ENCODE results near the gene RASAL2. TPM values are rescaled to one million over a fixed set of nuclear protein-coding genes. Genes with fewer than 3 reads are reported as not detected.
"Not testable (repeated sequence)": the region's sequence is repeated elsewhere in the genome, so short reads cannot be mapped to it uniquely, and the experiment has no call there.

RASAL2 gene
- total RNA-seq, 1 experiment from 2014 or later, result 32.4 TPM

DNA sequence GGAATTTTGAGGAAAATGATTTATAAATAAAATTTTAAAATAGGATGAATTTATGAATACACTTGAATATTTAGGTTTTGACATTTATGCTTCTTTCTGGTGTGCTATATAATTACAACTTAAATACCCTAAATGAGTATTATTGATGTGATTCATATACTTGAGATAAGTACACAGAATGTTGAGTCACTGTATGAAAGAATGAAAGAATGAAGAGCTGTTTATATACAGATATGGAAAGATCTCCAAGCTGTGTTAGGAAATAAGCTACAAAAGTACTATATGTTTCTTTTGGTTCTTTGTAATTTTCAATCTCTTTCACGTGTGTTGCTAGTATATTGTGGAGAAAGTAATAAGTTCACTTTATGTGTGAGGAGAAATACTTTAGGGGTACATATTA lies 147.2 kb downstream of the RASAL2 start:
- Mint-ChIP-seq H3K27me3 (ENCODE audit: unreplicated experiment) (no peaks in the 10 kb centered on the region), H3K4me1 (ENCODE audit: low read depth, unreplicated experiment) (peaks cover 46% of the 10 kb centered on the region), H3K4me3 (ENCODE audit: low read depth, unreplicated experiment) (no peak overlapping the region), H3K36me3 (ENCODE audit: insufficient read depth, unreplicated experiment) (peaks cover 9% of the 10 kb centered on the region), H3K27ac (ENCODE audit: unreplicated experiment) (peak overlapping the region; percentile 39), H3K9me3 (ENCODE audit: low read depth, unreplicated experiment) (peaks cover 2% of the 10 kb centered on the region)
- TF ChIP-seq, protein P1, sequence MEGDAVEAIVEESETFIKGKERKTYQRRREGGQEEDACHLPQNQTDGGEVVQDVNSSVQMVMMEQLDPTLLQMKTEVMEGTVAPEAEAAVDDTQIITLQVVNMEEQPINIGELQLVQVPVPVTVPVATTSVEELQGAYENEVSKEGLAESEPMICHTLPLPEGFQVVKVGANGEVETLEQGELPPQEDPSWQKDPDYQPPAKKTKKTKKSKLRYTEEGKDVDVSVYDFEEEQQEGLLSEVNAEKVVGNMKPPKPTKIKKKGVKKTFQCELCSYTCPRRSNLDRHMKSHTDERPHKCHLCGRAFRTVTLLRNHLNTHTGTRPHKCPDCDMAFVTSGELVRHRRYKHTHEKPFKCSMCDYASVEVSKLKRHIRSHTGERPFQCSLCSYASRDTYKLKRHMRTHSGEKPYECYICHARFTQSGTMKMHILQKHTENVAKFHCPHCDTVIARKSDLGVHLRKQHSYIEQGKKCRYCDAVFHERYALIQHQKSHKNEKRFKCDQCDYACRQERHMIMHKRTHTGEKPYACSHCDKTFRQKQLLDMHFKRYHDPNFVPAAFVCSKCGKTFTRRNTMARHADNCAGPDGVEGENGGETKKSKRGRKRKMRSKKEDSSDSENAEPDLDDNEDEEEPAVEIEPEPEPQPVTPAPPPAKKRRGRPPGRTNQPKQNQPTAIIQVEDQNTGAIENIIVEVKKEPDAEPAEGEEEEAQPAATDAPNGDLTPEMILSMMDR (IDR thresholded peaks at IDR 0.05; ENCODE audit: unreplicated experiment), result no peak
- intact Hi-C loops (cut with micrococcal nuclease; ENCODE audit: unreplicated experiment), result no loop called here
- no peak for DNase-seq
- BruUV-seq (replicated peaks), result no TSS peak
- CTCF ChIA-PET, result interaction anchor here (0.8 kb wide), 2 partner anchors 9 to 17 kb away, joined by 3 to 4 read pairs; no protein-coding TSS in a partner anchor

DNA sequence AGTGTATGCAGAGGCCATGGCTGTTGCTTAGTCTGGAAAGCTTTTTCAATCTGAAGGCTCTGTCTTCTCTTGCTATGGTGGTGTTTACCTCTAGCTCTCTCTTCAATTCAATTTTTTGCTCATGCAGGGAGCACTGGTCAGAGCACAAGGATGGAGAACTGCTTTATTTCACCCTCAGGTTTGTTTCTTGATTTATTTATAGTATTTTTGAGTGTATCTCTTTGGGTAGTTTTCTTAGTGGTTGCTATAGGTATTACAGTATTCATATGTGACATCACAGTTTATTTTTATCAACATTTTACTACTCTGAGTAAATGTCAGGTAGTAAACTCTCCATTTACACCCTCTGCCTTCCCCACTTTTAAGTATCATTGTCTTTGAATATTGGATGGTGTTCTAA lies 147.9 kb downstream of the RASAL2 start:
- CTCF ChIA-PET, result interaction anchor here (0.8 kb wide), 1 partner anchor 9 kb away, joined by 3 read pairs; no protein-coding TSS in a partner anchor
- TF ChIP-seq, protein P1 (IDR thresholded peaks at IDR 0.05; ENCODE audit: unreplicated experiment), result peak; percentile 17
- no peak overlapping the region for H3K4me3 Mint-ChIP-seq (ENCODE audit: low read depth, unreplicated experiment)
- no peak for DNase-seq
- no peaks in the 10 kb centered on the region for H3K27me3 Mint-ChIP-seq (ENCODE audit: unreplicated experiment)
- no TSS peak for BruUV-seq (replicated peaks)
- intact Hi-C loops (cut with micrococcal nuclease; ENCODE audit: unreplicated experiment), result no loop called here
- H3K27ac Mint-ChIP-seq (ENCODE audit: unreplicated experiment), result peak overlapping the region; percentile 39
- peaks cover 9% of the 10 kb centered on the region for H3K36me3 Mint-ChIP-seq (ENCODE audit: insufficient read depth, unreplicated experiment)
- H3K9me3 Mint-ChIP-seq (ENCODE audit: low read depth, unreplicated experiment), result peaks cover 2% of the 10 kb centered on the region
- H3K4me1 Mint-ChIP-seq (ENCODE audit: low read depth, unreplicated experiment), result peaks cover 46% of the 10 kb centered on the region

GRCh38 chr1:178243119-178243518 lies 149.2 kb downstream of the RASAL2 start:
- no TSS peak for BruUV-seq (replicated peaks)
- CTCF ChIA-PET, result no interaction called here
- H3K36me3 Mint-ChIP-seq (ENCODE audit: insufficient read depth, unreplicated experiment), result peaks cover 9% of the 10 kb centered on the region
- TF ChIP-seq, protein P1 (IDR thresholded peaks at IDR 0.05; ENCODE audit: unreplicated experiment), result no peak
- no peak overlapping the region for H3K4me3 Mint-ChIP-seq (ENCODE audit: low read depth, unreplicated experiment)
- H3K4me1 Mint-ChIP-seq (ENCODE audit: low read depth, unreplicated experiment), result peaks cover 37% of the 10 kb centered on the region
- H3K27me3 Mint-ChIP-seq (ENCODE audit: unreplicated experiment), result no peaks in the 10 kb centered on the region
- intact Hi-C loops (cut with micrococcal nuclease; ENCODE audit: unreplicated experiment), result no loop called here
- H3K9me3 Mint-ChIP-seq (ENCODE audit: low read depth, unreplicated experiment), result peaks cover 8% of the 10 kb centered on the region
- no peak overlapping the region for H3K27ac Mint-ChIP-seq (ENCODE audit: unreplicated experiment)
- no peak for DNase-seq

GRCh38 chr1:178243890-178244289 lies 150.0 kb downstream of the RASAL2 start:
- CTCF ChIA-PET, result no interaction called here
- Mint-ChIP-seq H3K36me3 (ENCODE audit: insufficient read depth, unreplicated experiment) (peaks cover 4% of the 10 kb centered on the region), H3K4me1 (ENCODE audit: low read depth, unreplicated experiment) (peaks cover 29% of the 10 kb centered on the region), H3K9me3 (ENCODE audit: low read depth, unreplicated experiment) (peaks cover 11% of the 10 kb centered on the region), H3K27me3 (ENCODE audit: unreplicated experiment) (no peaks in the 10 kb centered on the region), H3K27ac (ENCODE audit: unreplicated experiment) (no peak overlapping the region), H3K4me3 (ENCODE audit: low read depth, unreplicated experiment) (no peak overlapping the region)
- intact Hi-C loops (cut with micrococcal nuclease; ENCODE audit: unreplicated experiment), result no loop called here
- TF ChIP-seq, protein P1 (IDR thresholded peaks at IDR 0.05; ENCODE audit: unreplicated experiment), result no peak
- no TSS peak for BruUV-seq (replicated peaks)
- DNase-seq, result no peak

DNA sequence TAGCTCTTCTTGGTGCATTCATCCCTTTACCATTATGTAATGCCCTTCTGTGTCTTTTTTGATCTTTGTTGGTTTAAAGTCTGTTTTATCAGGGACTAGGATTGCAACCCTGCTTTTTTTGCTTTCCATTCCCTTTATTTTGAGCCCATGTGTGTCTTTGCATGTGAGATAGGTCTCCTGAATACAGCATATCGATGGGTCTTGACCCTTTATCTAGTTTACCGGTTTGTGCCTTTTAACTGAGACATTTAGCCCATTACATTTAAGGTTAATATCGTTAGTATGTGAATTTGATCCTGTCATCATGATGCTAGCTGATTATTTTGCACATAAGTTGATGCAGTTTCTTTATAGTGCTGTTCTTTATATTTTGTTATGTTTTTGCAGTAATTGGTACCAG lies 154.4 kb downstream of the RASAL2 start:
- CTCF ChIA-PET; H3K4me1 Mint-ChIP-seq (ENCODE audit: low read depth, unreplicated experiment); BruUV-seq (replicated peaks); H3K27me3 Mint-ChIP-seq (ENCODE audit: unreplicated experiment); H3K27ac Mint-ChIP-seq (ENCODE audit: unreplicated experiment); H3K4me3 Mint-ChIP-seq (ENCODE audit: low read depth, unreplicated experiment); H3K36me3 Mint-ChIP-seq (ENCODE audit: insufficient read depth, unreplicated experiment); DNase-seq; intact Hi-C loops (cut with micrococcal nuclease; ENCODE audit: unreplicated experiment): not testable (repeated sequence)
- peaks cover 14% of the 10 kb centered on the region for H3K9me3 Mint-ChIP-seq (ENCODE audit: low read depth, unreplicated experiment)

DNA sequence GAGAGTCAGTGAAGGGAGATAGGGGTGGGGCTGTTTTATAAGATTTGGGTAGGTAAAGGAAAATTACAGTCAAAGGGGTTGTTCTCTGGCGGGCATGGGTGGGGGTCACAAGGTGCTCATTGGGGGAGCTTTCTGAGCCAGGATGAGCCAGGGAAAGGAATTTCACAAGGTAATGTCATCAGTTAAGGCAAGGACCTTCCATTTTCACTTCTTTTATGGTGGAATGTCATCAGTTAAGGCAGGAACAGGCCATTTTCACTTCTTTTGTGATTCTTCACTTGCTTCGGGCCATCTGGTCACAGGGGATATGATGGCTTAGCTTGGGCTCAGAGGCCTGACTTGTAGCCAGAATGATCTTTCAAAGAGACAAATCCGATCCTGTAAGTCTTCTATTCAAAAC lies 159.7 kb downstream of the RASAL2 start:
- CTCF ChIA-PET; H3K4me3 Mint-ChIP-seq (ENCODE audit: low read depth, unreplicated experiment); H3K9me3 Mint-ChIP-seq (ENCODE audit: low read depth, unreplicated experiment); H3K27ac Mint-ChIP-seq (ENCODE audit: unreplicated experiment); H3K27me3 Mint-ChIP-seq (ENCODE audit: unreplicated experiment); DNase-seq; intact Hi-C loops (cut with micrococcal nuclease; ENCODE audit: unreplicated experiment); BruUV-seq (replicated peaks); H3K36me3 Mint-ChIP-seq (ENCODE audit: insufficient read depth, unreplicated experiment): not testable (repeated sequence)
- peaks cover 15% of the 10 kb centered on the region for H3K4me1 Mint-ChIP-seq (ENCODE audit: low read depth, unreplicated experiment)
